ENCODE results near the gene APCDD1.

The APCDD1 gene

GRCh38 chr18:10453806-10454680, at the start of gene APCDD1:
Gene APCDD1 (plus strand): TSS chr18:10454635. CDS start chr18:10454982, 347 bp downstream.
- TF ChIP-seq ZNF274 (IDR thresholded peaks at IDR 0.05; ENCODE audit: low read depth, low read length) = no peak
- H3K4me3 ChIP-seq (ENCODE audit: low read length) = no peak within 1 kb of the TSS; the same call in 1 of the 2 replicates

- no peak for TF ChIP-seq ZNF274 (IDR thresholded peaks at IDR 0.05; ENCODE audit: low read depth, low read length)
- H3K4me3 ChIP-seq (ENCODE audit: low read length) = no peak overlapping the region
These were observed 49.4 kb upstream of the APCDD1 start for GRCh38 chr18:10405014-10405493.

DNA sequence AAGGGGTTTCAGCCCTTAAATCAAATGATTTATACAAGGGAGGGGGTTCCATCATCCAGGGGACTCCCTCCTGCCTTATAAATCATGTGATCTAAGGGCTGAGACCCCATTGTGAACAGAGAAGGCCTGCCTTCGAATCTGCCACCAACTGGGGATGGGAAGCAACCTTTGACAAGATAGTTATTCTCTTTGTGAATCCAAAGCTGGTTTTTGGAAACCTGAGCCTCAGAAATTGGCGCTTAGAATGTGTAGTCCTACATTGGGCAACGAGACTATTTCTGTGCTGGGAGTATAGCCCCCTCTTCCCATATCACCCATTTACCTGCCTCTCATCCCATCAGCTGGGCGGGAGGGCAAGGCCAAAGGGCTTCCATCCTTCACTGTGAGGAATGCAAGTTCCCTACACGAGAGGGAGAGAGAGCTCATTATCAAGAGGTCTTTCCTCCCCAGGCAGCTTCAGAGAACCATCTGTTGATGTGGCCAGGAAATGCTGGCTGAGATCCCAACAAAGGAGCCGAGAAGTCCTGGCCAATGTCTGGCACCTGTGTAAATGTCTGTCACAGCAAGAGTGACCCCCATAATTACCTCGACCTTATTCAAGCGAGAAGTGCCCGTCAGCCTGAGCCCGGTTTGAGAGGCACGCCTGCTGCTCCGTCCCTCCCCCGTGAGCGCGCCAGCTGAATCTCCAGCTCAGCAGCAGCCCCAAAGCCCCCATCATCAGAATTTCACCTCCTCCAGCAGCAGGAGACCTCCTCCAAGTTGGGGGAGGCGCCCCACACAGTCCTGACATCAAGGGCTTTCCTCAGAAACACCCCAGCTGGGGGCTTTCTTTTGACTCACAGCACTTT, 48.4 kb upstream of the APCDD1 start:
- no peak for TF ChIP-seq ZNF274 (IDR thresholded peaks at IDR 0.05; ENCODE audit: low read depth, low read length)
- H3K4me3 ChIP-seq (ENCODE audit: low read length) = no peak overlapping the region

DNA sequence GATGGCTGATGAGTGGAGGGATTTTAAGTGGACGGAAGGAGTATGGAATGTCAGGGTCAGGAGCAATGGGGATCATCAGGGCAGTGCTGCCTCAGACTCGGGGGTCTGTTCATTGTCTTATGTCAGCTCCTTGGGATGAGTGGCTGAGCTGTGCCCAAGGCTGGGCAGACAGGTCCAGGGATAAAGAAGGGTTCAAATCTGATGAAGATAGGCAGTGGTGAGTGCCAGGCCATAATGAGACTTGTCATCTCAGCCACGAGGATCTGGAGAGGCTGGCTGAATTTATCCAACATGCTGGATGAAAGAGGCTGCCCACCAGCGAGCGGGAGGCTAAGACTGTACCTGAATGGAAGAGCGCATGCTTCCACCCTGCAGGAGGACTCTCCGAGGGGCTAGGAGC, 46.3 kb upstream of the APCDD1 start:
- TF ChIP-seq ZNF274 (IDR thresholded peaks at IDR 0.05; ENCODE audit: low read depth, low read length) = no peak
- H3K4me3 ChIP-seq (ENCODE audit: low read length) = no peak overlapping the region

DNA sequence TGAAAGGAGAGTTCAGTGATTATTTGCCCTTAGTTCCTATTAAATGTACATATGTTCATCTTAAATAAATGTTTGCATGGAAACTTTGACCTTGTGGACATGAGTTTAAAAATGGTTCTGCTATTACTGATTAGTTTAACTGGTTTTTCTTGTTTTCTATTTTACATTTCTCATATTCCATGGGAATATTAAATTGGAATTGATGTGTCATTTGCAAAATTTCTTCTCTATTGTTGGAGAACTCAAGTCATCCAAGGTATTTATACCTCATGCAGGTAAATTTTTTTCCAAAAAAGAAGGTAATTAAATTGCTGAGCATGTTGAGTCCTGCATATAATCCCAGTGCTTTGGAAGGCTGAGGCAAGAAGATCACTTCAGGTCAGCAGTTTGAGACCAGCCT, 45.4 kb upstream of the APCDD1 start:
- no peak overlapping the region for H3K4me3 ChIP-seq (ENCODE audit: low read length)
- TF ChIP-seq ZNF274 (IDR thresholded peaks at IDR 0.05; ENCODE audit: low read depth, low read length) = no peak

GRCh38 chr18:10410472-10411308, 43.7 kb upstream of the APCDD1 start:
- no peak overlapping the region for H3K4me3 ChIP-seq (ENCODE audit: low read length)
- TF ChIP-seq ZNF274 (IDR thresholded peaks at IDR 0.05; ENCODE audit: low read depth, low read length) = no peak

DNA sequence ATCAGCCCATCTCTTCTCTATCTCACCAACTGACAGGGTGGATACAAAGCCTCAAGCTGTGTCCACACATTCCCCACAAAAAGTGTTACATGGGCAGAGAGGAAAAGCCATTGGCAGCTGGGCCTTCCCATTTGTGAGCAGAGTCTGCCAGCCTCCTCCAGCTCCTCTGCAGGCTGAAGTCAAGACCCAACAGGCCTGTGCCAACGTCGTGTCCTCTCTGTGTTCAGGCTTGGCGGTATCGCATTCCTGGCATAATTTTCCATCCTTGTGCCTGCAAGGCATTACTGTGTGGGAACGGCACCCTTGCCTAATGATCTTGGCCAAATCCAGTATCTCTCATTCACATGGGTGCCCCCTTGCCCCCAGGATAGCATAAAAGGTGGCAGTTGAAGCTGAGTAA, 41.5 kb upstream of the APCDD1 start:
- TF ChIP-seq ZNF274 (IDR thresholded peaks at IDR 0.05; ENCODE audit: low read depth, low read length) = no peak
- no peak overlapping the region for H3K4me3 ChIP-seq (ENCODE audit: low read length)

DNA sequence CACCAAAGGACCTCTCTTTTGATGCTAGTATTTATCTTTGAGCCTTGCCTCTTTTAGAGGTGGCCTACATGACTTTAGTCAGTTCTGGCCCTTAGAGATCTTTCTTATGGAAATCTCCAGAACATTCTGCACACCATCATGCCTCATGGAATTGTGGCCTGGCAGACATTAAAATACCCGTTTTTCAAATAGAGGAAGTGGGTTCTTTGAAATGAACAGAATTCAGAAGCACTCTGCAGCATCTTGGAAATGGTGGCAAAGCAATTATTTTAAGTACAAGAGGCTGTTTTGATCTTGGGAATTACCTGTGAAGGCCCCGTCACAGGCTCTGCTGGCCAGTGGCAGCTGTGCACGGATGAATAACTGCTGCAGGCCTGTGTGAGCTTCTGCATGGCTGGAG, 40.7 kb upstream of the APCDD1 start:
- H3K4me3 ChIP-seq (ENCODE audit: low read length) = no peak overlapping the region
- no peak for TF ChIP-seq ZNF274 (IDR thresholded peaks at IDR 0.05; ENCODE audit: low read depth, low read length)

DNA sequence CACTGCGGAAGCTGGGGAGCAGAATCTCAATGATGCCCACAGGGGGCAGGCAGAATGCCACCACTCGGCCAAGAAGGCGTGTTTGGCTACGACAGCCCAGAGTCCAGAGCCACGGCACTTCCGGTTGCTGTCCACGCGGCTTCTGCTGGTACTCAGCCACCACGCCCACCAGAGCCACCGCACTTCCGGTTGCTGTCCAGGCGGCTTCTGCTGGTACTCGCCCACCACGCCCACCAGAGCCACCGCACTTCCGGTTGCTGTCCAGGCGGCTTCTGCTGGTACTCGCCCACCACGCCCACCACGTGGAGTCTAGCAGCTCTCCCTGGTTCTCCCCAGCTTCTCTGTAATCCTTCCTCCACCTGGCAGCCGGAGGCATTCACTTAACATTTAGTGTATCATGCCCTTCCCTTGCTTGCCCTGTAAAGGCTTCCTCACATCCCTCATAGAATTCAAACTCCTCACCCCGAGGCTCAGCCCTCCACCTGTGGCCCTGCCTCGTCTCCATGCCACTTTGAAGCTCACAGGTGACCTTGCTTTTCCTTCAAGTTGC, 40.1 kb upstream of the APCDD1 start:
- no peak overlapping the region for H3K4me3 ChIP-seq (ENCODE audit: low read length)
- no peak for TF ChIP-seq ZNF274 (IDR thresholded peaks at IDR 0.05; ENCODE audit: low read depth, low read length)

DNA sequence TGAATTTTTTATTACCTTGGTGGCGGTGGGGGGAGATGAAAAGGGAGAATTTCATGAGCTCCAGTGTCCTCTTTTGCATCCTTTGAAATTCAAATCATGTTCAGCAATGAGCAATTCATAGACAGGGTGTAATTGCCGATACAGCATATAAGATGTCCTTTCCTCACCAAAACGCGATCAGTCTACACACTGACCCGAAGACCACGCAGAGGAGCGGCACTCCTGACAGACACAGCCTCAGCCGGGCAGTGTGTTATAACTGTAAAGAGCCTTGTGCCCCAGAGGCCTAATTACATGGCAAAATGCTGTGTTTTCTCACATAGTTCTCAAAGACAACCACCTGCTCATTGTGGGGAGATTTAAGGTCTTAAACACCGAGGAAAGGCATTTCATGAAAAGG, 38.4 kb upstream of the APCDD1 start:
- TF ChIP-seq ZNF274 (IDR thresholded peaks at IDR 0.05; ENCODE audit: low read depth, low read length) = no peak

DNA sequence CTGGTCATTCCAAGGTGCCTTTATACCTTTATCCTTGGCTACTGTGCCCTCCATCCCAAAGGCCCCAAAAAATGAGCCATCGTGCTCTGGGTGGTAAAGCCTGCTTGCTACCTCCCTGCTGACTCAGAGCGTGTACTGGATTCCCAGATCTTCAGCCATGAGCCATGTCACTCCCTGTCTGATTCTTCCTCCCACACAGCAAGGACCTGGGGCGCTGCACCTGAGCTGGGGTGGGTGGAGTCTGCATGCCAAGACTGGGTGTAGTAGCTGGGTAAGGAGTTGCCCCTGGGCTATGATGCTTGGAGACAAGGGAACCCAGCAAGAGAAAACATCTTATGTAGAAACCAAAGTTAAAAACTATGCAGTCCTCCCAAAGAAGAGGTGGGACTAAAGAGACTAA, 37.2 kb upstream of the APCDD1 start:
- H3K4me3 ChIP-seq (ENCODE audit: low read length) = no peak overlapping the region
- no peak for TF ChIP-seq ZNF274 (IDR thresholded peaks at IDR 0.05; ENCODE audit: low read depth, low read length)

More for the DNA sequence above, 38.4 kb upstream of the APCDD1 start:
- no peak overlapping the region for H3K4me3 ChIP-seq (ENCODE audit: low read length)

DNA sequence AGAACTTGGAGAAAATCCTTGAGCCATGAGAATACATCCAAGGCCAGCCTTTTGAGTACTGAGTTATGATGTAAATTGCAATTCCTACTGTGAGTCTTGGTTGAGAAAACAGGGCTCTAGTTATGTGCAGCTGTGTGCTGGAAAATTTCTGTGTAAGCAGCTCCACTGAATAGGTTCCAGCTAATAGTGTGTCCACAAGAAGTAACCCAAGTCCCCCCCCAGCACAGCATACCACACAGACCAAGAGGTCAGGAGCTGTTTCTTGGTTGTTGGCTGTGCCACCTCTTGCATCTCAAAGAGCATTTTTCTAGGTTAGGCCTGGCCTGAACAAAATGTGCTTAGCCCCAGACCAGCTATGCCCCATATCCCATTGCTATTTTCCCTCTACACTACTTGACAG, 36.8 kb upstream of the APCDD1 start:
- no peak for TF ChIP-seq ZNF274 (IDR thresholded peaks at IDR 0.05; ENCODE audit: low read depth, low read length)
- no peak overlapping the region for H3K4me3 ChIP-seq (ENCODE audit: low read length)

DNA sequence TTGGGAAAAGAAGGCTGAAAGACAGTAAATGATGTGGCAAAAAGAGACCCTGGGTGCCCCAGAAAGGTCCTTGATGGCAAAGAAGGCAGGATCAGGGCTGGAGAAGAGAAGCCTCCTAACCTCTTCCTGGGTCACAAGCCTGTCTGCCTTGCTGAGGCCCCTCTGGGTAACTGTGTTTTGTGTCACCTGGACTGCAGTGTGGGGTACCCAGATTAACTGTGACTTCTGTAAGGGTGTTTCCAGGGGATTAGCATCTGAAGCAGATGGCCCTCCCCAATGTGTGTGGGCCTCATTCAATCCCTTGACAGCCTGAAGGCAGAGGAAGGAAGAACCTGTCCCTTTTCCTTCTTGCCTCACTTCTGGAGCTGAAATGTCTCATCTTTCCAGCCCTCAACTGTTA, 35.6 kb upstream of the APCDD1 start:
- no peak for TF ChIP-seq ZNF274 (IDR thresholded peaks at IDR 0.05; ENCODE audit: low read depth, low read length)
- no peak overlapping the region for H3K4me3 ChIP-seq (ENCODE audit: low read length)

All from GM08714 (cell line).